Activated naive CD8-positive, alpha-beta T cell (primary cell): ENCODE data around the gene KRT76.

Source experiments
- H3K27ac Mint-ChIP-seq: one replicate; pipeline ENCODE4 v1.8.0; 2021; ENCODE audit warnings: mixed read lengths
- H3K27me3 Mint-ChIP-seq: one replicate; pipeline ENCODE4 v1.8.0; 2021; ENCODE audit warnings: mixed read lengths
- H3K36me3 Mint-ChIP-seq: one replicate; pipeline ENCODE4 v1.8.0; 2021; ENCODE audit warnings: mixed read lengths
- H3K4me1 Mint-ChIP-seq: one replicate; pipeline ENCODE4 v1.8.0; 2021; ENCODE audit warnings: low read depth, mixed read lengths
- H3K4me3 Mint-ChIP-seq: one replicate; pipeline ENCODE4 v1.8.0; 2021; ENCODE audit warnings: mild to moderate bottlenecking, mixed read lengths
- H3K9me3 Mint-ChIP-seq: one replicate; pipeline ENCODE4 v1.8.0; 2021; ENCODE audit warnings: low read depth, mixed read lengths

The KRT76 gene

DNA sequence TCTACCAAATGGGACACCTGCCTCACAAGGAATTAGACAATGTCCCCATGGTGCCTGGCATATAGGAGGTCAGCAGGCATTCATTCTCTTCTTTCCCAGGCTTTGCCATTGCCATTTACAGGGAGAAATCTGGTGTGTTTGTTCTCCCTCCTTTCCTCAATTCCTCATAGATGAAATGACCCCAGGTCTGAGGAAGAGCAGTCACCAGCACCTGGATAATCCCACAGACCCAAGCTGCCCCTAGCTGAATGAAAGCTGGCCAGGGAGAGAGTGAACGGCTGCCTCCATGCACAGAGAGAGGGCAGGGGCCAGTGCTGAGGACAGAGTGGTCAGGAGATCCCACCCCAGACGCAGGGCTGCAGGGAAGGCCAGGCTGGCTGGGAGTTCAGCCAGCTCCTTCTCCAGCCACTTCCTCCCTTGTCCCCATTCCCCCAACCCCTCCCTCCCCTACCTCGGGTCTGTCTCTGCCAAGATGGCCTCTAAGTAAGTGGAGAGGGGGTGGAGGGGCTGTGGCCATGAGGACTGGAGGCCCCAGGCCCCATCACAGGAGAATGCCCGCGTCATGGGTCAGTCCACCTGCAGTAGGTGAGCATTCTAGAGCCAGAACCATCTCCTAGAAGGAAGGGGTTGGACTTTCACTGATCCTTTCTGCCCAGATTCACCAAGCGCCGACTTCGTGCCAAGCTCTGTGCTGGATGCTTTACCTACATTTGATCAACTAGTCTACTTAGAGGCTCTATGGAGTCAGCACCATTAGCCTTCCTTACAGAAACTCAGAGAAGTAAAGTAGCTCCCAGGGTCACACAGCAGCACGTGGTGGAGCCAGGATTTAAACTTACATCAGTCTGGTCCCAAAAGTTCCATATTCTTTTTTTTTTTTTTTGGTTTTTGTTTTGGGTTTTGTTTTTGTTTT, 38.8 kb upstream of the KRT76 start:
- H3K36me3 Mint-ChIP-seq: no peaks in the 10 kb centered on the region
- no peaks in the 10 kb centered on the region for H3K27me3 Mint-ChIP-seq
- no peak overlapping the region for H3K27ac Mint-ChIP-seq
- H3K4me3 Mint-ChIP-seq: no peak overlapping the region
- H3K9me3 Mint-ChIP-seq: no peaks in the 10 kb centered on the region
- H3K4me1 Mint-ChIP-seq: peaks cover 16% of the 10 kb centered on the region

DNA sequence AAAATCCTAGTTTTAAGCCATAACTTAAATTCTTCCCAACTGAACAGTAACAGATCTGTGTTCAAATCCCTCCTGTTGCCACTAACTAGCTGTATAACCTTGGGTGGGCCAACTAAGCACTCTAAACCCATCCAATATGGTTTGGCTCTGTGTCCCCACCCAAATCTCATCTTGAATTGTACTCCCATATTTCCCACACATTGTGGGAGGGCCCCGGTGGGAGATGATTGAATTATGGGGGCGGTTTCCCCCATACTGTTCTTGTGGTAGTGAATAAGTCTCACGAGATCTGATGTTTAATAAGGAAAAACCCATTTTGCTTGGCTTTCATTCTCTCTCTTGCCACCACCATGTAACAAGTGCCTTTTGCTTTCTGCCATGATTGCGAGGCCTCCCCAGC, 38.0 kb upstream of the KRT76 start:
- no peak overlapping the region for H3K27ac Mint-ChIP-seq
- no peaks in the 10 kb centered on the region for H3K36me3 Mint-ChIP-seq
- no peaks in the 10 kb centered on the region for H3K27me3 Mint-ChIP-seq
- no peak overlapping the region for H3K4me3 Mint-ChIP-seq
- peaks cover 16% of the 10 kb centered on the region for H3K4me1 Mint-ChIP-seq
- H3K9me3 Mint-ChIP-seq: no peaks in the 10 kb centered on the region

DNA sequence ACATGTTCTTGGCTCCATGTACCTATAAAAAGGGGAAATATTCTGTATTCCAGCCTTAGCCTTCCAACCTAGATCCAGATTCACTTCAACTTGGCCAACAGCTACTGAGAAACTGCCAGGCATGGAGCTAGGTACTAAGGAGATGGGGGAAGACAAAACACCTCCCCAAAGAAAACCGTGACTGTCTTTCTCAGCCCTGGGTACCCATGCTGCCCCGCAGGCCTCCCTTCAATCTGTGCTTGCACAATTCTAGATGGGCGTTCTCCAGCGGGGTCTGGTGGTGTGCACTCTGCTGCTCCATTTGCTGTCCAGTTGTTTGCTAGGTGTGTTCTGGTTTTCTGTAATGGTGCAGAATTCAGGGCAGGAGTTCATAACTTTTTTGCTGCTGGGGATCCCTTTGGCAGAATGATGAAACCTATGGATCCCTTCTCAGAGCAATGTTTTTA, 37.6 kb upstream of the KRT76 start:
- Mint-ChIP-seq H3K36me3 (peaks cover 1% of the 10 kb centered on the region), H3K27ac (no peak overlapping the region), H3K4me1 (peaks cover 16% of the 10 kb centered on the region), H3K27me3 (no peaks in the 10 kb centered on the region), H3K4me3 (no peak overlapping the region), H3K9me3 (no peaks in the 10 kb centered on the region)

DNA sequence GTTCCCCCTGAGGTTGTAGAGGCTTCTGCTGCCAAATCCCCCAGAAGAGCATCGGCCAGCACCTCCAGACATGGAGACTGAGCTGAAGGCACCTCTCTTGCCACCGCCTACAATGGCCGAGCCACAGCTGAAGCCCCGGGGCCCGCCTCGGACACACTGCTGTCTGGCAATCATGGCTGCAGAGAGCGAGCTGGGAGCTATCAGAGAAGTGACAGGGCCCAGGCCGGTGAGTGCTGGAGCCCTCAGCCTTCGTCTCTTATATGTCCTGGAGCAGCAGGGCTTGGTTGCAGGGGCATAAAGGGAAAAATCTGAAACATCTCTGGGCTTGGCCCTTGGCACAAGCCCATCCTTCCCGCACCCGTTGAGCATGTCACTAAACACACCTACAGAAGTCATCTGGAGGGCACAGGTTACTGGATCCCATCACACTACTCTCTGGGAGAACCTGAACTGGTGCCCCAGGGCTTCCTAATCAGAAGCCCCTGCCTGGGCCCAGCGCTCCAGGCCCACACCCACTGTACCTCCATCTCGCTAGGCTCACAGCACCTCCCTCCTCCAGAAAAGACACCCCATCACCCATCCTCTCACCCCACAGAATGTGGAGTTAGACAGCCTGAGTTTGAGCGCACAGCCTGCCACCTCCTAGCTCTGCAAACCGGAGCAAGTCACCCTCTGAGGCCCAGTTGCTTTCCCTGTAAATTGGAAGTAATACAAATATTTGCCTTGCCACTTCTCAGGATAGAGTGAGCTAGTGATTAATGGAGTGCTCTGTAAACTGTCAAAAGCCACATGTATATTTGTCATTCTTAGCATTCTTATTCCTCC, 37.0 kb upstream of the KRT76 start, which contains the start of gene KRT4:
KRT4 (minus strand) TSS at position 232 of the 825 bp plus-strand sequence; CDS start at position 174, 58 bp downstream.
- H3K27ac Mint-ChIP-seq: no peak within 1 kb of the TSS
- no peaks in the 10 kb centered on the region for H3K9me3 Mint-ChIP-seq
- no peak within 1 kb of the TSS for H3K4me3 Mint-ChIP-seq
- H3K36me3 Mint-ChIP-seq: peaks cover 3% of the 10 kb centered on the region
- H3K4me1 Mint-ChIP-seq: peaks cover 14% of the 10 kb centered on the region
- no peaks in the 10 kb centered on the region for H3K27me3 Mint-ChIP-seq

DNA sequence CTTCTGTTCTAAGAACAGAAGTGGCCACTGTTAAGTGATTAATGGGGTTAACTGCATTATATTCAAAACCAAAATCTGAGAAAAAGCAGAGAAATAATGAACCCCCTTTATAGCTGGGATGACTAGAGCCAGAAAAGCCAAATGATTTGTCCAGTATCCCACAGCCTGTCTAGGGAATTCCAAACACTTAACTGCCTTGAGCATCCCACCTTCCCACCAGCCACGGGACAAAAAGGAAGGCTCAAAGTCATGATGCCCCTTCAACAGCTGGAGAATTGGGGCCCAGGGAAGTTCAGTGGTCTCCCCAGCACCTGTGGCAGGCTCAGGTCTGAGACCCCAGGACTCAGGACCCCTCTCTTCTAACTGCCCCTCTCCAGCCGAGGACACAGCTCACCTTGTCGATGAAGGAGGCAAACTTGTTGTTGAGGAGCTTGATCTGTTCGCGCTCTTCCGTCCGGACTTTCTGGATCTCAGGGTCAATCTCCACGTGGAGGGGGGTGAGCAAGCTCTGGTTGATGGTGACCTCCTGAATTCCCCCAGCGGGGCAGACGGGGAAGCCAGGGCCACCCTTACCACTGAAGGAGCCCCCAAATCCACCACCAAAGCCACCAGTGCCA, 36.2 kb upstream of the KRT76 start:
- Mint-ChIP-seq H3K4me3 (no peak overlapping the region), H3K4me1 (peaks cover 12% of the 10 kb centered on the region), H3K36me3 (peaks cover 3% of the 10 kb centered on the region), H3K9me3 (no peaks in the 10 kb centered on the region), H3K27ac (no peak overlapping the region), H3K27me3 (no peaks in the 10 kb centered on the region)

DNA sequence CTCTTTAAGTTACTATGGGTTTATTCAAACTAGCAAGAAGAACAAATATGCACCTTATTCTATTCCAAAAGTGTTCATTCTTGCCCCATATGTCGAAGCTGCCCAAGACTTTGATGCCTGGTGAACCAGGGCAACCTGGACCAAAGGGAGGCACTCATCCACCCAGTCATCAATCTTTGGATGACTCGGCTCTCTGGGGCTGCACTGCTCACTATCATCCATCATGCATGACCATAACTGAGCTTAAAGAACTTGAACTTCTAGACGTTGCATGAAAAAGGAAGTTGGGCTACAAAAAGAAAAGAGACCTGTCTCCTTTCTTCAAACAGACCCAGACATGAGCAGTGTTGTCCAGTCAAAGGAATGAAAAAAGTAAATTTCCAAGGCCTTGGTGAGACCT, 35.6 kb upstream of the KRT76 start:
- no peaks in the 10 kb centered on the region for H3K9me3 Mint-ChIP-seq
- H3K36me3 Mint-ChIP-seq: peaks cover 3% of the 10 kb centered on the region
- no peak overlapping the region for H3K4me3 Mint-ChIP-seq
- no peaks in the 10 kb centered on the region for H3K27me3 Mint-ChIP-seq
- H3K27ac Mint-ChIP-seq: no peak overlapping the region
- peaks cover 7% of the 10 kb centered on the region for H3K4me1 Mint-ChIP-seq

DNA sequence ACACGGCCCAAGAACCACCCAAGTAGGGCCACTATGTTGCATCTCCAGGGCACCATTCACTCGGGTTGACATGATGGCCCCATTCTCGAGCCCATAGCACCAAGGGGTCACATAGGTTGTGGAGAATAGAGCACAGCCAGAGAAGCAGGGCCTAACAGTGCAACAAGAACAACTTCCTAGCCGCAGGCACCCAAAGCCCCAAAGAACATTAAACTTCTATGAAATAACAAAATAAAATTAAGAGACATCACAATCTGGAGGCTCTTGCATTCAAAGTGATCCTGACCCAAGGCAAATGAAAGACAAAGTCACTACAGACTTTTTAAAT, 34.9 kb upstream of the KRT76 start:
- no peaks in the 10 kb centered on the region for H3K4me1 Mint-ChIP-seq
- peaks cover 3% of the 10 kb centered on the region for H3K36me3 Mint-ChIP-seq
- H3K9me3 Mint-ChIP-seq: no peaks in the 10 kb centered on the region
- no peak overlapping the region for H3K27ac Mint-ChIP-seq
- H3K4me3 Mint-ChIP-seq: no peak overlapping the region
- no peaks in the 10 kb centered on the region for H3K27me3 Mint-ChIP-seq

DNA sequence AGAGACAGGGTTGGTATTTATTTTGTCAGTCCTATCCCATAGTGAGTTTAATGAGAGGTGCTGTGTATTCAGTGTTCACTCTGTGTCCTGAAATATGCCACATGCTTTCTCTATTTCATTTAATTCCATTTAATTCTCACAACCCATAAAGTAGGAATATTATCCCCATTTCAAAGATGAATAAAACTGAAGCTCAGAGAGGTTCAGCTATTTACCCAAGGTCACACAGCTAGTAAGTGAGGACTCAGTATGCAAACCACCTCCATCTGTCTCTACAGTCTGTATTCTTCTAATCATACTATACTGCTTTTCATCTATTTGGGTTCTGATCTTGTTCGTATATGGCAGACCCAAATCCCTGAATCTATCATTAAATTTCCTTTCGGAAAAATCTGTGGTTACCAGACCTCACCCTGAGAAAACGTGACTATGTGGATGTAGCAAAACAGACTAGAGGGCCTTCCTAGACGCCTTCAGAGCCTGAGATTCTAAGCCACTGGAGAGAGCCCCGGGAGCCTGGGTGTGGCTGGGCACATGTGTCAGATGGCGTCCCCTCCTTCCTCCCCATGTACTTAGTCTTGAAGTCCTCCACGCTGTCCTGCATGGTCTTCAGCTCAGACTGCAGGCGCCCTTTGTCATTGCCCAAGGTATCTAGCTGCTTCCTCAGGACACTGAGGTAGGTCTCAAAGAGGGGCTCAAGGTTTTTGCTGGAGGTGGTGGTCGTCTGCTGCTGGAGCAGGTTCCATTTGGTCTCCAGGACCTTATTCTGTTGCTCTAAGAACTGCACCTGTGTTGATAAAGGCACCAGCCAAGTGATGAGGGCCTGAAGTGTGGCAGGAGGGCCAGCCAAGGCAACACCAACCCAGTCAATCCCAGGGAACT, 34.3 kb upstream of the KRT76 start:
- Mint-ChIP-seq H3K9me3 (no peaks in the 10 kb centered on the region), H3K4me1 (no peaks in the 10 kb centered on the region), H3K27me3 (no peaks in the 10 kb centered on the region), H3K36me3 (peaks cover 3% of the 10 kb centered on the region), H3K4me3 (no peak overlapping the region), H3K27ac (no peak overlapping the region)

DNA sequence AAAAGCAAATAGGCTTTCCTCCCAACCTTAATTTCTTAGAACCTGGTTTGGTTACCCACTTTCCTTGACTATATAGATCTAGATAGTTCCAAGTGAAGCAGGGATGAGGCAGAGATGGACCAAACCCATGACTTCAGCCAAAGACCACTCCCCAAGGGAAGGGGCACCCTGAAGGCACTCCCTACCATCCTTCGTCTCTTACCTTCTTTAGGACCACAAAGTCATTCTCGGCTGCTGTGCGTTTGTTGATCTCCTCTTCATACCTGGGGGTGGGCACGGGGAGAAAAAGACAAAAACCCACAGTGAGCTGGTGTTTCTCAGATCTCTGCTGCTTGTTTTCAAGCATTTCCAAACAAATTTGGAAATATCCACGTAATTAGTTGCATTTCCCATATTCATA, 33.4 kb upstream of the KRT76 start:
- no peaks in the 10 kb centered on the region for H3K9me3 Mint-ChIP-seq
- H3K4me3 Mint-ChIP-seq: no peak overlapping the region
- no peaks in the 10 kb centered on the region for H3K4me1 Mint-ChIP-seq
- peaks cover 3% of the 10 kb centered on the region for H3K36me3 Mint-ChIP-seq
- no peaks in the 10 kb centered on the region for H3K27me3 Mint-ChIP-seq
- no peak overlapping the region for H3K27ac Mint-ChIP-seq

DNA sequence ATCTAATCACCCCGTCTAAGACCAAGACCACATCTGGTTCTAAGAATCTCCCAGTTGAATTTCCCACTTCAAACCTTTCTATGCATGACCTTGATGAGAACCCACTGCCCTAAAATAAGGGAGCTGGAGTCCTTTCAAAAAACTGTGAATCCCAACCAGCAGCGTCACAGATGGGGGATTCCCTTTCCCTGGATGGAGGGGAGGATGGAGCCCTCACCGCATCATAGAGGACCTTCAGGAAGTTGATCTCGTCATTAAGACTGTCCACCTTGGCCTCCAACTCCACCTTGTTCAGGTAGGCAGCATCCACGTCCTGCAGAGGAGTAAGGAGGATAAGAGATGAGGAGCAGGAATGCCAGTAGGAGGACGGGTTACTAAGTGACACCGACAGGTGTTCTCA, 32.0 kb upstream of the KRT76 start:
- Mint-ChIP-seq H3K9me3 (no peaks in the 10 kb centered on the region), H3K4me1 (no peaks in the 10 kb centered on the region), H3K27me3 (no peaks in the 10 kb centered on the region), H3K4me3 (no peak overlapping the region), H3K36me3 (peaks cover 3% of the 10 kb centered on the region), H3K27ac (no peak overlapping the region)

DNA sequence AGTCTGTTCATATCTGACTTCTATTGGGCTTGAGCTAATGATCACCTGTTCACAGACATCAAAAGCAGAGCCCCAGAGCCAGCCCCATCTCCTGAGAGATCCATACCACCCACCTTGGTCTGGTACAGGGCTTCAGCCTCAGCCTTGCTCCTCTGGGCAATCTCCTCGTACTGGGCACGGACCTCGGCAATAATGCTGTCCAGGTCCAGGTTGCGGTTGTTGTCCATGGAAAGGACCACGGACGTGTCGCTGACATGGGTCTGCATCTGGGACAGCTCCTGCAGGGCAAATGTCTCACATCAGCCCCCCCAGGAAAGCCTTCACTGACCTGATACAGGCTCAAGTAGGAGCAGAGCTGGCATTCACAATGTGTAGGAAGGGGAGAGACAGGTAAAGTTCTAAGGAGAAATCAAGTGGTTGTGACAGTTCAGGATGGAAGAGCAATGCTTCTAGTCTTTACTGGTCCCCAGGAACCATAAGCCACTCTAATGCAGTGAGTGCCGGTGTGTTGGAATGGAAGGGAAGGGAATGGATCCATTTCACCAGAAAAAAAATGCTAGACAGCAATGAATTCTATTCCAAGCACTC, 31.5 kb upstream of the KRT76 start:
- H3K4me1 Mint-ChIP-seq: no peaks in the 10 kb centered on the region
- no peaks in the 10 kb centered on the region for H3K9me3 Mint-ChIP-seq
- H3K27ac Mint-ChIP-seq: no peak overlapping the region
- no peaks in the 10 kb centered on the region for H3K27me3 Mint-ChIP-seq
- no peak overlapping the region for H3K4me3 Mint-ChIP-seq
- H3K36me3 Mint-ChIP-seq: peaks cover 3% of the 10 kb centered on the region

DNA sequence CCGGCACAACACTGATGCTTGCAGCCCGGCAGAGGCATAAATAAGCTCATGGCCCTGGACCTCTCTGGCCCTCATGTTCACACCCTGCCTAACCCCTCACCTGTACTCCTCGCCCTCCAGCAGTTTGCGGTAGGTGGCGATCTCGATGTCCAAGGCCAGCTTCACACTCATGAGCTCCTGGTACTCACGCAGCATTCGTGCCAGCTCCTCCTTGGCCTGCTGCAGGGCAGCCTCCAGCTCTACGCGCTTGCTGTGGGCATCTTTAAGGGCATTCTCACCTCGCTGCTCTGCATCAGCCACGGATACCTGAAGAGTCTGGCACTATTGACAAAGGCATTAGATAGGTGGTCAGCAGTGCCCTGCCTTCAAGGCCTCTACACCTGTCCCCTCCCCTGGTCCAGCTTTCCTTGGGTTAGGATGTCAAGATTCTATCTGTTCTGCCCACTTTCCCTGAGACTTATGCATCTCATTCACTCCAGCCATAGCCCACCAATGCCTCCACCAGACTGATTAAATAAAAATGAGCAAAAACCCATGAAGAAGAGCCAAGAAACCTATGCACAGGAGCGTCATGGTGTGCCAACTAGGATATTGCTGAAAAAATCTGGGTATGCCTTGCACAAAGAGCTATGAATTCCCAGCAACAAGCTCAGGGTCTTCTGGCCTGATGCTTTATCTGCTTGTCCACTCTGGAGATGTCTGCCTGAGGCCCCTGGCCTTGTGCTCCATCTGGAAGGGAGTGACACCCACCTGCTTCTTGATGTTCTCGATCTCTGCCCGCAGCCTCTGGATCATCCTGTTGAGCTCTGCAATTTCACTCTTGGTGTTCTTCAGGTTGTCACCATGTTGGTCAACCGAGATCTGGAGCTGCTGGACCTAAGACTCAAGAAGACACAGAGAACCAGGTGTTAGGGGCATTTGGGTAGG, 30.7 kb upstream of the KRT76 start:
- no peaks in the 10 kb centered on the region for H3K4me1 Mint-ChIP-seq
- no peak overlapping the region for H3K27ac Mint-ChIP-seq
- H3K4me3 Mint-ChIP-seq: no peak overlapping the region
- no peaks in the 10 kb centered on the region for H3K27me3 Mint-ChIP-seq
- H3K36me3 Mint-ChIP-seq: peaks cover 3% of the 10 kb centered on the region
- H3K9me3 Mint-ChIP-seq: no peaks in the 10 kb centered on the region

DNA sequence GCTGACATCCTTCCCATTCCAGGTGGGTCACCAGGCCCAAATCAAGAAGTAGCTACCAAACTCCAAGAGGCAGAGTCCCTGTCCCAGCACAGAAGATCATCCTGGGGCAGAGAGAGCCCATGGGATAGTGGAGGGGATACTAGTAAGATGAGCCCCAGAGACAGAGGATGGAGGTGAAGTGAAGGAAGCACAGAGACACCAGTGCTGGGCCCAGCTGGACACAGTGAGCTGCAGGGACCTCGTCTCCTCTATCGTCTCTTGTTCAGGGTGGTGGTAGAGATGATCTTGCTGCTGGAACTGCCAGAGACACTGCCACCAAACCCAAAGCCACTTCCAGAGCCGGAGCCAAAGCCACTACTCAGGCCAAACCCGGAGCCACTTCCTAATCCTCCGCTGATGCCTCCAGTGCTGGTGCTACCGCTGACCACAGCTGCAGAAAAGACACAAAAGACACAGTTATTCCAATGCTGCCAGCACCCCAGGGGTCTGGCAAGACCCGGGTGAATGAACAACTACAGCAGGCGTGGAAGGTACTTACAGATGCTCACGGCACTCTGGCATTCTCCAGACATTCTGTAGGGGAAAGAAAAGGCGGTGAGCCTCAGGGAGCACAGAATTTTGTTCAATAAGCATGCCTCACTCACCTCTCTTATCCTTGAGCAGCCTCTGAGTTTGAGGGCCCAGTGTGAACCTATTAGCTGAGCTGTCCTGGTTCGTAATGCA, 29.8 kb upstream of the KRT76 start:
- Mint-ChIP-seq H3K4me3 (no peak overlapping the region), H3K4me1 (no peaks in the 10 kb centered on the region), H3K9me3 (no peaks in the 10 kb centered on the region), H3K27me3 (no peaks in the 10 kb centered on the region), H3K27ac (no peak overlapping the region), H3K36me3 (peaks cover 3% of the 10 kb centered on the region)
